HFF-Myc (cell line): ENCODE data around the gene SMARCAL1.

Experiments
- DNase-seq: peaks from one replicate; pipeline ENCODE4 v3.0.0-alpha.2; 2011; ENCODE audit warnings: low read depth; ENCODE audit errors: extremely low read depth
- H3K4me3 ChIP-seq: replicated peaks from 2 replicates; pipeline ENCODE4 v1.5.1; 2011; ENCODE audit warnings: low read depth, mild to moderate bottlenecking, control low read depth, low read length
- TF ChIP-seq, protein P1 (sequence below): IDR thresholded peaks from 2 replicates; pipeline ENCODE4 v1.5.1; 2012; ENCODE audit warnings: mild to moderate bottlenecking, low read depth, low read length, control low read depth; ENCODE audit errors: missing control alignments

SMARCAL1 gene

DNA sequence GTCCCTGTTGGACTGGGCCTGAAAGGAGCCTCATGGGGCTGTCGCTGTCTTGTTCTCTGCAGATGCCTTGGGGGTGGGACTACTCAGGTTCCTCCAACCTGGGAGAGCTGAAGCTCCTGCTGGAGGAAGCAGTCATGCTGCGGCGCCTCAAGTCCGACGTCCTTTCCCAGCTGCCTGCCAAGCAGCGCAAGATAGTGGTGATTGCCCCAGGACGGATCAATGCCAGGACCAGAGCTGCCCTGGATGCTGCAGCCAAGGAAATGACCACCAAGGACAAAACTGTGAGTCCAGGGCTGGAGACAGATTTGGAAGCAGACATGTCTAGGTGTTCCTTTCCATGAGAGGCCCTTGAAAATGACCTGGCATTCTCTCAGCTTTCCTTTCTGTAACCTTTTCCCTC is 38.5 kb downstream of the SMARCAL1 start:
- H3K4me3 ChIP-seq, result no peak overlapping the region
- DNase-seq, result no peak
- TF ChIP-seq, protein P1, sequence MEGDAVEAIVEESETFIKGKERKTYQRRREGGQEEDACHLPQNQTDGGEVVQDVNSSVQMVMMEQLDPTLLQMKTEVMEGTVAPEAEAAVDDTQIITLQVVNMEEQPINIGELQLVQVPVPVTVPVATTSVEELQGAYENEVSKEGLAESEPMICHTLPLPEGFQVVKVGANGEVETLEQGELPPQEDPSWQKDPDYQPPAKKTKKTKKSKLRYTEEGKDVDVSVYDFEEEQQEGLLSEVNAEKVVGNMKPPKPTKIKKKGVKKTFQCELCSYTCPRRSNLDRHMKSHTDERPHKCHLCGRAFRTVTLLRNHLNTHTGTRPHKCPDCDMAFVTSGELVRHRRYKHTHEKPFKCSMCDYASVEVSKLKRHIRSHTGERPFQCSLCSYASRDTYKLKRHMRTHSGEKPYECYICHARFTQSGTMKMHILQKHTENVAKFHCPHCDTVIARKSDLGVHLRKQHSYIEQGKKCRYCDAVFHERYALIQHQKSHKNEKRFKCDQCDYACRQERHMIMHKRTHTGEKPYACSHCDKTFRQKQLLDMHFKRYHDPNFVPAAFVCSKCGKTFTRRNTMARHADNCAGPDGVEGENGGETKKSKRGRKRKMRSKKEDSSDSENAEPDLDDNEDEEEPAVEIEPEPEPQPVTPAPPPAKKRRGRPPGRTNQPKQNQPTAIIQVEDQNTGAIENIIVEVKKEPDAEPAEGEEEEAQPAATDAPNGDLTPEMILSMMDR, result no peak

DNA sequence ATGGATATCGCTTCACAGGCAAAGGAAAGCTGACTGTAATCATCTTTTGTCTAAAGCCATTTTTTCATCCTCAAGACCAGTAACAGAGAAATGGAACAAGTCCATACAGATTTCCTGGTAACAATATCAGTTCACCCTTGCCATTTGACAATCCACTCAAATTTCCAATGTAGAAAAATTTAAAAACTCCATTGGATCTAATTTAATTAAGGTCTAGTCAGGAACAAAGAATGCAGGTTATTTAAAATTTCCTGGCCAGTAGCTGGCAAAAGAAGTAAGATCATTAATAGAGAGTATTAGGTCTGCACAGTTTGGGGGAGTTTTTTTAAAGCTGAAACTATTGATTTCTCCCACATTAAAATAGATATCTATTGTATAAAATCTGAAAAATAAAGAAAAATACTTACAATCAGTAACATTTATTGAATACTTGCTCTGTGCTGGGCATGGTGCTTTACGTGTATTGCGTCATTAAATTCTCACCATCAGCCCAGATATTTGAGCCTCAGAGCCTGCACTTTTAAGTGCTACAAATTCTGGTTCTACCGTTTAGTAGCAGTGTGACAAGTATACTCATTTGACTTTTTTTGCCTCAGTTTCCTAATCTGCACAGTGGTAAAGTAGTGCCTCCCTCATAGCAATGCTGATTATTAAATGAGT is 41.8 kb downstream of the SMARCAL1 start:
- TF ChIP-seq, protein P1, result no peak
- no peak overlapping the region for H3K4me3 ChIP-seq
- no peak for DNase-seq

DNA sequence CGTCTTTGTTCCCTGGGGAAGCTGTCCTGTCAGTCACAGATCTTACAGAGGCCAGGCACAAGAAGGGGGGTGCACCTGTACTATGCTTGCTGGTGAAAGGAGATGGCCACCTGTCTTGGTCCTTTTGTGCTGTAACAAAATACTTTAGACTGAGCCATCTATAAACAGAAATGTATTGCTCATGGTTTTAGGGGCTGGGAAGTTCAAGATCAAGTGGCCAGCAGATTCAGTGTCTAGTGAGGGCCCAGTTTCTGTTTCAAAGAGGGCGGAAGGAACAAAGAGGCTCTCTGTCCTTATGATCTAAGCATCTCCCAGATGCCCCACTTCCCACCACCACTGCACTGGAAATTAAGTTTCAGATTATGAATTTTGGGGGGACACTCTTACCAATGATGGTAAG is 50.9 kb downstream of the SMARCAL1 start:
- DNase-seq, result no peak
- no peak overlapping the region for H3K4me3 ChIP-seq
- TF ChIP-seq, protein P1, result no peak

DNA sequence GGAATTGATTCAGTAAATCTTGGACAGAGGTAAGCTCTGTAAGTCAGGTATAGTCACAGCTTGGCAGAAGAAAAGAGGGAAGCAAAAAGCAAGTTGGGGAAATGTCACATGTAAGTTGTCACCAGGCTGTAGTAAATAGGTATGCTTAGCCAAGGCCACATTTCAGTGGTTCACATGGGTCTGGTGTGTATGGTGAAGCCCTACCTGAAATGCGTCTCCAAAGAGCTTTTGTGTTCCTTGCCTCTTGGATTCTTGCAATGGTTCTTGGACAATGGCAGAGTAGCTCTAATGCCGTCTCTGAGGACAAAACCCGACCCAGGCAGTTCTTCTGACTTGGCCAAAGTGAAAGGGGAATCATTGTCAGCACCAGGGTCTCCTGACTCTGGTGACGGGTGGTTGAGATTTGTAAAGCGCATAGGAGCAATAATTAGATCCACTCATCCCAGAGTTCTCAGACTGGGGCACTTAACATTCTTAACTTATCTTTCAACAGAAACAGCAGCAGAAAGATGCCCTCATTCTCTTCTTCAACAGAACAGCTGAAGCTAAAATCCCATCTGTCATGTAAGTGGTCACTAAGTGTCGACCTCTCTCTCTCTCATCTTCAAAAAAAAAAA is 51.9 kb downstream of the SMARCAL1 start:
- TF ChIP-seq, protein P1, result no peak
- no peak for DNase-seq

DNA sequence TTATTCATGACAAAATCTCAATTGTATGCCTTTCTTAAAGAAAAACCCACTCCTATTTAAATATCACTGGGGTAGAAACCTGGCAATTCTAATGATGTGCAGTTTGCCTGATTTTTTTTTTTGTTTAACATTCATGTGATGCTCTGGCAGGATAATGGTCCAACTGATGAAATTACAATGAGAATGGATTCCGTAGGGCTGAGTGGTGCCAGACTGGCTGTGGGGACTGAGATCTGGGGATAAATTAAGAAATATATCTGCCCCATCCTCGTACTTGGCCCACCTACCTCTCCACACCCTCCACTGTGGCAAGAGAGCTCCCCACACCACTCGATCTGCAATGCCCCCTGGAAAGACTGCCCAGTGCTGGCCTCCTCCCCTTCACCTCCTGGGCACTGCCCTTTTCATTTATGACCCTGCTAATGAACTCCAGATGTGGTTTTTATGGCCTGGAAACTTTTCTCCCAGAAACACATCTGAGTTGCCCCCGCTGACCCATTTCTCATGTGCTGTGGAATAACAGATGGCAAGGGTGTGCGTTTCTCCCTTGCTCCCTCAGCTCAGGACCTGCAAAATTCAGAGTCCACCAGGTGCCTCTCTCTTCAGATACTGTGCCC is 53.4 kb downstream of the SMARCAL1 start:
- H3K4me3 ChIP-seq, result no peak overlapping the region
- TF ChIP-seq, protein P1, result no peak
- peak; percentile 52 for DNase-seq

More for the DNA sequence above, 51.9 kb downstream of the SMARCAL1 start:
- H3K4me3 ChIP-seq, result no peak overlapping the region

DNA sequence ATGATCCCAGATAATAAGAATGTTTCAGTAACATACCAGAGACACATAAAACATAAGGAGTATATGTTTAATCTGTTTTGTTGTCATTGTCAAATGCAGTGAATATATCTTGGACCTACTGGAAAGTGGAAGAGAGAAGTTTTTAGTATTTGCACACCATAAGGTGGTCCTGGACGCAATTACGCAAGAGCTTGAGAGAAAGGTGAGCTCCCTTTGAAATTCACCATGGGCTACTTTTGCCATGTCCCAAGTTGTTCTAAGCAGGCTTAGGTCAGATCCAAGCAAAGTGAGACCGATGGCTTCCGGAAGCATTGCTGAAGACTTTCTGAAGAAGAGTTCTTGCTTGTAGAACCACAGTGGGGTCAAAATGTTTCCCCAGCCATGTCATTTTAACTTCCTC is 55.6 kb downstream of the SMARCAL1 start:
- no peak overlapping the region for H3K4me3 ChIP-seq
- TF ChIP-seq, protein P1, result no peak
- no peak for DNase-seq
